Measurements from ENCODE around the gene DCLK1. TPM values are rescaled to one million over a fixed set of nuclear protein-coding genes. Genes with fewer than 3 reads are reported as not detected.

Gene DCLK1
- total RNA-seq, 2 experiments from 2014 or later: not detected

DNA sequence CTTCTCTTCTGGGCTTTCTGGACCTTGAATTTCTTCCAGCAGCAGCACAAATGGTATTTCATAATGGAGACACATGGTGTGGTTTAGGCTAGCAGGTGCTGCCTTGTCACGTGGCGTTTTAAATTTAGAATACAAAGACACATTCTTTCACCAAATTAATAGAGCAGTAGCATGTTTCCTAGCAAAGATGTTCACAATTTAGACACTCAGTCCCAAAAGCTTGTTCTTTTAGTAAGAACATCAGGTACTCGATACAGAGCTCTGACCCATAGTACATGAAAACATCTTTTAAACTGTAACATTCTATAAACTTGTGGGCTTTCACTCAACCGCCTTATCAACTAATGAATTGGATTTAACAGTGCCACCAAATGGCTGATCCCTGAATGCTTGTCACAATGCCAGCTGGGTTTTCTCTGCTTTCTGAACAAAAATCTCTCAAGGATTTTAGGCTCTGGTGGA, 290.1 kb downstream of the DCLK1 start:
- ATAC-seq (ENCODE audit: low read depth): no peak
- Mint-ChIP-seq H3K4me1 (no peaks in the 10 kb centered on the region), H3K27ac (no peak overlapping the region), H3K9me3 (no peaks in the 10 kb centered on the region), H3K27me3 (peaks cover 2% of the 10 kb centered on the region), H3K36me3 (no peaks in the 10 kb centered on the region), H3K4me3 (no peak overlapping the region)
- POLR2A ChIA-PET: no interaction called here
- no peak for DNase-seq

DNA sequence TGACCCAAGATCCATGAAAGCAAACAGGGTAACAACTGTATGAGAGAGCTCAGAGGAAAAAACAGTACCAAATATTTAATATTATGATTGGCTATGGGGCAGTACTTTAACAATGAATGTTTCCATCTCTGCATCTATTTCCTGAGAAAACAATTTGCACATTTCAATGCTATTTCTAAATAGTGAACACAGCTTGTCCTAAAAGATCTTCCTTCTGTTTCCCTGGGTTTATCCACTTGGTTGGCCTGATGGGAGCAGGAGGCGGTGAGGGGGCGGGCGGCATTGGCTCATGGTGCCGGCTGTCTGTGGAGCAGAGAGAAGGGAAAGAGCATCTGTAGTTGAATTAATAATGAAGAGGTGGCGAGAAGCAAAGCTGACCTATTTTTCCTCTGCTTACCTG, 291.4 kb downstream of the DCLK1 start:
- H3K27me3 Mint-ChIP-seq: peaks cover 2% of the 10 kb centered on the region
- POLR2A ChIA-PET: no interaction called here

GRCh38 chr13:35838356-35838755, 292.8 kb downstream of the DCLK1 start:
- Mint-ChIP-seq H3K4me1 (no peaks in the 10 kb centered on the region), H3K27ac (no peak overlapping the region), H3K4me3 (no peak overlapping the region), H3K9me3 (no peaks in the 10 kb centered on the region), H3K36me3 (no peaks in the 10 kb centered on the region), H3K27me3 (peaks cover 2% of the 10 kb centered on the region)
- POLR2A ChIA-PET: no interaction called here
- DNase-seq: no peak
- ATAC-seq (ENCODE audit: low read depth): no peak

More for the DNA sequence above, 291.4 kb downstream of the DCLK1 start:
- ATAC-seq (ENCODE audit: low read depth): no peak
- no peak overlapping the region for H3K27ac Mint-ChIP-seq
- no peak for DNase-seq
- H3K36me3 Mint-ChIP-seq: no peaks in the 10 kb centered on the region
- H3K4me1 Mint-ChIP-seq: no peaks in the 10 kb centered on the region
- H3K9me3 Mint-ChIP-seq: no peaks in the 10 kb centered on the region
- H3K4me3 Mint-ChIP-seq: no peak overlapping the region

GRCh38 chr13:35836446-35836845, 294.7 kb downstream of the DCLK1 start:
- Mint-ChIP-seq H3K4me1 (no peaks in the 10 kb centered on the region), H3K9me3 (no peaks in the 10 kb centered on the region), H3K36me3 (no peaks in the 10 kb centered on the region), H3K27ac (no peak overlapping the region), H3K4me3 (no peak overlapping the region), H3K27me3 (peaks cover 2% of the 10 kb centered on the region)
- POLR2A ChIA-PET: no interaction called here
- DNase-seq (no peak), ATAC-seq (ENCODE audit: low read depth) (no peak)

DNA sequence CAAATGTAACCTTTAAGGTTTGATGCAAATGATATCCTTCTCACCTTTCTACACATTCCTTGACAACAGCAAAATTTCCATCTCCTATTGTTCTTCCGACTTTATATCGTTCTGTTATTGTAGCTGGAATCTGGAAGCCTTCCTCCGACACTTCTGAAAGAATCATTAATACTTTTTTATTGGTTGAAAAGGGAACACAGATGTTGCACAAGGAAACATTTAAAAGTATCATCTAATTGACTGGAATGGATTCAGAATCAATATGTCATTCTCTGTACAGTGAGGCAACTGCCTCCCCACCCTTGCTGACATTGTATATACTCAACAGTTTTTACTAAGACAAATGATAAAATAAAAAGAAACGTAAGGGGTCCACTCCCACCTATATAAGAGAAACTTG, 295.2 kb downstream of the DCLK1 start:
- DNase-seq: no peak

DNA sequence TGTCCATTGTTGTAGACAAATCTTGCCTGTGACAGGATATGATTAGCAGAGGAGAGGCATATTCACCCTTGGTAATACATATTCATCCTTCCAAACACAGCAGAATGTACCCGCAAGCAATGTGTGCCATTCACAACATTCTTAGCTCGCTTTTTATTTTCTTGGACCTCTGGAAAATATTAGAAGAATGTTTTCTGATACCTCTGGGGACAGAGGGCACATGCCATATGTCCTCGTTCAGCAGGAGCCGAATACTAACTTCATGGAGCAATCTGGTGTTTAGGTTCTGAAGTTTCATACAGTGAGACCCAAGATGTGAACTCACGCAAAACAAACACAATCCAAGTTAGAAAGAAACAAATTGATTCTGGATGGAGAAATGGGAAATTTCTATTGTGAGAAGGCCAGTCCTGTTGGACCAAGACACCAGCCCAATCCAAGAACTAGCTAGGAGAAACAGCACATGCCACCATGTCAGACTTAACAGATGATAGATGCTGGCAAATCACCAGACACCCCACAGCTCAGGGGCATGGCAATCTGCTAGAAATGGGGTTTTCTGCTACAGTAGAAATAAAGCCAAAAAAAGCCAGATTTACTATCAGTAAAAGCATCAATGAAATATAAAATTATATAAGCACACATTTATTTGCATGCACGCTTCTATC, 297.4 kb downstream of the DCLK1 start:
- DNase-seq (no peak), ATAC-seq (ENCODE audit: low read depth) (no peak)
- no peak overlapping the region for H3K27ac Mint-ChIP-seq
- no peak overlapping the region for H3K4me3 Mint-ChIP-seq
- peaks cover 2% of the 10 kb centered on the region for H3K27me3 Mint-ChIP-seq
- POLR2A ChIA-PET: no interaction called here
- H3K9me3 Mint-ChIP-seq: peaks cover 1% of the 10 kb centered on the region
- no peaks in the 10 kb centered on the region for H3K36me3 Mint-ChIP-seq
- no peaks in the 10 kb centered on the region for H3K4me1 Mint-ChIP-seq

More for the DNA sequence above, 295.2 kb downstream of the DCLK1 start:
- no peaks in the 10 kb centered on the region for H3K36me3 Mint-ChIP-seq
- ATAC-seq (ENCODE audit: low read depth): no peak
- H3K27me3 Mint-ChIP-seq: peaks cover 2% of the 10 kb centered on the region
- no peak overlapping the region for H3K4me3 Mint-ChIP-seq
- no peaks in the 10 kb centered on the region for H3K4me1 Mint-ChIP-seq
- H3K9me3 Mint-ChIP-seq: no peaks in the 10 kb centered on the region
- H3K27ac Mint-ChIP-seq: no peak overlapping the region
- POLR2A ChIA-PET: no interaction called here

GRCh38 chr13:35833031-35833430, 298.2 kb downstream of the DCLK1 start:
- no peak for DNase-seq
- Mint-ChIP-seq H3K9me3 (peaks cover 1% of the 10 kb centered on the region), H3K27ac (no peak overlapping the region), H3K36me3 (no peaks in the 10 kb centered on the region), H3K4me3 (no peak overlapping the region), H3K27me3 (peaks cover 2% of the 10 kb centered on the region), H3K4me1 (no peaks in the 10 kb centered on the region)
- no peak for ATAC-seq (ENCODE audit: low read depth)
- POLR2A ChIA-PET: no interaction called here

GRCh38 chr13:35832551-35832950, 298.6 kb downstream of the DCLK1 start:
- Mint-ChIP-seq H3K4me3 (no peak overlapping the region), H3K9me3 (peaks cover 1% of the 10 kb centered on the region), H3K27ac (no peak overlapping the region), H3K36me3 (no peaks in the 10 kb centered on the region), H3K27me3 (peaks cover 2% of the 10 kb centered on the region), H3K4me1 (no peaks in the 10 kb centered on the region)
- ATAC-seq (ENCODE audit: low read depth): no peak
- POLR2A ChIA-PET: no interaction called here
- no peak for DNase-seq

- Mint-ChIP-seq H3K36me3 (no peaks in the 10 kb centered on the region), H3K4me1 (no peaks in the 10 kb centered on the region), H3K27me3 (no peaks in the 10 kb centered on the region), H3K27ac (no peak overlapping the region), H3K9me3 (peaks cover 1% of the 10 kb centered on the region), H3K4me3 (no peak overlapping the region)
- POLR2A ChIA-PET: no interaction called here
- DNase-seq: no peak
- ATAC-seq (ENCODE audit: low read depth): no peak
These were observed 300.2 kb downstream of the DCLK1 start for GRCh38 chr13:35830850-35831450.

DNA sequence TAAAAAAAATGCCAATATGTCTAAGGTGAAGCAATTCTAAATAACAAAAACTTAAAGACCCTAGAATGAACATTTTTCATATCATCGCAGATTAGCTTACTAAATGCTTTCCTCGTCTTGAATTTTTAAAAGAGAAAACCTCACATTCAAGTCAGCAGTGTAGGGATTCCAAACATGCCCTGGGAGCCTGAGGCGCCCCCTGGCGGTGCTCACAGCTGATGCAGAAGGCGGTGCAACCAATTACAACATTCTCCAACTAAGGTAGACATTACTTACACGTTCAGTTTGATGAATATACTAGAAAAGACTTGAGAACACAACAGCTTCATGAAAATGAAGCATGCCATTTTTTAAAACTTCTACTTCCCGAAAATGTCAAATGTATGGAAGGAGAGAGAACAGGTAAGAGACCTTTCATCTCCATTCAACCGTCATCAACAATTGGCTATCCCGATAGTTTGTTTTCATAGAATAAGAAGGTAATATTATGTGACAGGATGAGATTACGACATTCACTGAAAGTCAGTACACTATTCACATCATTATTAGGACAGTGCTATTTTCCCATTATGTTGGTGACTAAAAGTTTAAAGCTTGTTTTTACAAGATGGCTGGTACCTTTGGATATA, 304.4 kb downstream of the DCLK1 start:
- Mint-ChIP-seq H3K4me3 (no peak overlapping the region), H3K27me3 (no peaks in the 10 kb centered on the region), H3K4me1 (no peaks in the 10 kb centered on the region), H3K27ac (no peak overlapping the region), H3K9me3 (peaks cover 2% of the 10 kb centered on the region), H3K36me3 (no peaks in the 10 kb centered on the region)
- DNase-seq (no peak), ATAC-seq (ENCODE audit: low read depth) (no peak)
- POLR2A ChIA-PET: no interaction called here

GRCh38 chr13:35824825-35825224, 306.4 kb downstream of the DCLK1 start:
- POLR2A ChIA-PET: no interaction called here
- Mint-ChIP-seq H3K9me3 (peaks cover 2% of the 10 kb centered on the region), H3K4me3 (no peak overlapping the region), H3K36me3 (no peaks in the 10 kb centered on the region), H3K27ac (no peak overlapping the region), H3K27me3 (no peaks in the 10 kb centered on the region), H3K4me1 (no peaks in the 10 kb centered on the region)
- DNase-seq (no peak), ATAC-seq (ENCODE audit: low read depth) (no peak)

DNA sequence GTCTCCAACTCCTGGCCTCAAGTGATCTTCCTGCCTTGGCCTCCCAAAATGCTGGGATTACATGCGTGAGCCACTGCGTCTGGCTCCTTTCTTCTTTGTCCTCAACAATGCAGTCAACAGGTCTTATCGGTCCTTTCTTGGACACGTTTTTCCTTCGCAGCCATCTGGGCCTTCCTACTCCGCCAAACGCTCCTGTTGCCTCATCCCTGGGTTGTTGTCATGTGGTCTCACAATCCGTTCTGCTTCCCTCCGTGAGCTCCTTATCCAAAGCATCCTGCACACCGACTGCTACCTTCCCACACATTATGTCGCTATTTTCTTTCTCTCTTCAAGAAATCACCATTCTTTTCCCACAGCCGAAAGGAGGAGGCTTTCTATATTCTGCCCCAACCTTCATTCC, 306.8 kb downstream of the DCLK1 start:
- no peaks in the 10 kb centered on the region for H3K27me3 Mint-ChIP-seq
- POLR2A ChIA-PET: no interaction called here
- no peaks in the 10 kb centered on the region for H3K4me1 Mint-ChIP-seq
- peaks cover 1% of the 10 kb centered on the region for H3K9me3 Mint-ChIP-seq
- no peak overlapping the region for H3K4me3 Mint-ChIP-seq
- DNase-seq (no peak), ATAC-seq (ENCODE audit: low read depth) (no peak)
- no peak overlapping the region for H3K27ac Mint-ChIP-seq
- no peaks in the 10 kb centered on the region for H3K36me3 Mint-ChIP-seq

- DNase-seq (no peak), ATAC-seq (ENCODE audit: low read depth) (no peak)
- Mint-ChIP-seq H3K4me3 (no peak overlapping the region), H3K36me3 (no peaks in the 10 kb centered on the region), H3K9me3 (peaks cover 1% of the 10 kb centered on the region), H3K27me3 (no peaks in the 10 kb centered on the region), H3K27ac (no peak overlapping the region), H3K4me1 (no peaks in the 10 kb centered on the region)
- POLR2A ChIA-PET: no interaction called here
These were observed 308.5 kb downstream of the DCLK1 start for GRCh38 chr13:35822666-35823065.

GRCh38 chr13:35818633-35819067, 312.5 kb downstream of the DCLK1 start:
- ATAC-seq (ENCODE audit: low read depth): no peak
- POLR2A ChIA-PET: no interaction called here

More at GRCh38 chr13:35818633-35819067, 312.5 kb downstream of the DCLK1 start:
- H3K4me1 Mint-ChIP-seq: no peaks in the 10 kb centered on the region
- no peak overlapping the region for H3K27ac Mint-ChIP-seq
- no peak for DNase-seq
- no peaks in the 10 kb centered on the region for H3K27me3 Mint-ChIP-seq
- no peak overlapping the region for H3K4me3 Mint-ChIP-seq
- H3K9me3 Mint-ChIP-seq: no peaks in the 10 kb centered on the region
- H3K36me3 Mint-ChIP-seq: no peaks in the 10 kb centered on the region
